H1 (cell line): ENCODE results near the gene SHQ1. TPM values are rescaled to one million over a fixed set of nuclear protein-coding genes. Genes with fewer than 3 reads are reported as not detected.

Experiments
- BRCA1 ChIP-seq: IDR thresholded peaks from 2 replicates; pipeline ENCODE4 v1.6.1; 2012; ENCODE audit warnings: low read depth, low read length, improper control_type of control experiment
- CHD7 ChIP-seq: fragments of 300-600 bp; sonication (generic); IDR thresholded peaks from 2 replicates; pipeline ENCODE4 v1.7.1; 2012; ENCODE audit warnings: low read length, moderate library complexity, mild to moderate bottlenecking, inconsistent platforms; ENCODE audit not compliant: insufficient replicate concordance
- GTF2F1 ChIP-seq: IDR thresholded peaks from 2 replicates; pipeline ENCODE4 v1.6.1; 2012; ENCODE audit warnings: low read depth, low read length, improper control_type of control experiment, borderline replicate concordance
- POU5F1 ChIP-seq: IDR thresholded peaks from 2 replicates; pipeline ENCODE4 v1.6.1; 2011; ENCODE audit warnings: low read depth, mild to moderate bottlenecking, low read length, moderate library complexity
- RFX5 ChIP-seq: IDR thresholded peaks from 2 replicates; pipeline ENCODE4 v1.6.1; 2011; ENCODE audit warnings: low read depth, low read length, improper control_type of control experiment, borderline replicate concordance
- TAF1 ChIP-seq: IDR thresholded peaks from 2 replicates; pipeline ENCODE4 v1.6.1; 2011; ENCODE audit warnings: mild to moderate bottlenecking, low read depth, low read length
- TEAD4 ChIP-seq: IDR thresholded peaks from 2 replicates; pipeline ENCODE4 v1.6.1; 2012; ENCODE audit warnings: low read depth, low read length, inconsistent platforms, mixed read lengths
- YY1 ChIP-seq: IDR thresholded peaks from 2 replicates; pipeline ENCODE4 v1.6.1; 2011; ENCODE audit warnings: low read depth, mild to moderate bottlenecking, low read length
- polyA plus RNA-seq, 7 experiments: library from polyadenylated mRNA; depleted of rRNA in 3 of 7; stranded (reverse) in 5 of 7; unstranded in 2 of 7; fragments of >200 nt in 5 of 7; fragments of 200-250 nt in 2 of 7; gene quantifications; 1 replicate in 5 of 7; 2 replicates in 1 of 7; 4 replicates in 1 of 7; pipeline versions ENCODE4 v1.2.1 to v1.2.3, GENCODE V29; 2011 to 2013; ENCODE audit warnings: missing spikeins in 2 of 7, mixed read lengths in 2 of 7
- total RNA-seq: library from RNA; stranded (reverse); fragmentation: NEBNext Ultra II Directional; extraction: Animal tissue kit (Norgen Biotek cat#: 25700); gene quantifications from 2 replicates; pipeline ENCODE4 v1.2.1, GENCODE V29; 2021

The SHQ1 gene
- total and polyA plus RNA-seq, 2 of the 8 experiments (the other 6 are each of a cell fraction or from before 2014, with no cell fraction given): 10.7 to 34.4 TPM

- TF ChIP-seq CHD7 (no peak), POU5F1 (no peak), TAF1 (0 out of 2 replicates have a peak, but pooled peaks have one; percentile 43), GTF2F1 (no peak), YY1 (no peak), RFX5 (no peak), TEAD4 (no peak), BRCA1 (no peak)
- TF ChIP-seq, all 59 proteins: peak for 11
Observed at GRCh38 chr3:72738752-72739530, 109.3 kb downstream of the SHQ1 start (continued).
